ENCODE measurements around the gene SF1. TPM values are rescaled to one million over a fixed set of nuclear protein-coding genes. Genes with fewer than 3 reads are reported as not detected.

The SF1 gene
- total RNA-seq, 1 donor from 2014 or later, result 277 TPM

GRCh38 chr11:64762674-64763525 is 15.4 kb downstream of the SF1 start:
- DNase-seq (ENCODE audit: extremely low read depth, low read depth, low spot score), result no peak

- no peak for DNase-seq (ENCODE audit: extremely low read depth, low read depth, low spot score)
Measured at GRCh38 chr11:64762277-64762673, 16.1 kb downstream of the SF1 start.

GRCh38 chr11:64760759-64761420 is 17.5 kb downstream of the SF1 start:
- no peak for DNase-seq (ENCODE audit: extremely low read depth, low read depth, low spot score)

GRCh38 chr11:64759722-64760719 is 18.3 kb downstream of the SF1 start, which contains the start of gene PYGM:
TSS of gene PYGM (minus strand) at chr11:64759974. CDS start at chr11:64759898, 76 bp downstream.
- no peak for DNase-seq (ENCODE audit: extremely low read depth, low read depth, low spot score)

GRCh38 chr11:64759131-64759721 is 19.1 kb downstream of the SF1 start:
- DNase-seq (ENCODE audit: extremely low read depth, low read depth, low spot score), result no peak

GRCh38 chr11:64758330-64759079 is 19.8 kb downstream of the SF1 start:
- DNase-seq (ENCODE audit: extremely low read depth, low read depth, low spot score), result no peak

- DNase-seq (ENCODE audit: extremely low read depth, low read depth, low spot score), result no peak
Measured at GRCh38 chr11:64757549-64758329, 20.6 kb downstream of the SF1 start.

- no peak for DNase-seq (ENCODE audit: extremely low read depth, low read depth, low spot score)
Measured at GRCh38 chr11:64755681-64756361, 22.5 kb downstream of the SF1 start.

GRCh38 chr11:64754919-64755662 is 23.3 kb downstream of the SF1 start:
- no peak for DNase-seq (ENCODE audit: extremely low read depth, low read depth, low spot score)

GRCh38 chr11:64754124-64754918 is 24.0 kb downstream of the SF1 start:
- DNase-seq (ENCODE audit: extremely low read depth, low read depth, low spot score), result no peak

GRCh38 chr11:64753380-64754123 is 24.8 kb downstream of the SF1 start:
- no peak for DNase-seq (ENCODE audit: extremely low read depth, low read depth, low spot score)

- no peak for DNase-seq (ENCODE audit: extremely low read depth, low read depth, low spot score)
Measured at GRCh38 chr11:64753019-64753379, 25.3 kb downstream of the SF1 start.

- DNase-seq (ENCODE audit: extremely low read depth, low read depth, low spot score), result no peak
Measured at GRCh38 chr11:64752175-64752970, 26.0 kb downstream of the SF1 start.

- DNase-seq (ENCODE audit: extremely low read depth, low read depth, low spot score), result no peak
Measured at GRCh38 chr11:64751580-64751979, 26.8 kb downstream of the SF1 start.

- DNase-seq (ENCODE audit: extremely low read depth, low read depth, low spot score), result no peak
Measured at GRCh38 chr11:64751136-64751535, 27.2 kb downstream of the SF1 start.
